Endothelial cell of umbilical vein (primary cell): ENCODE results near the gene ANO4. TPM values are rescaled to one million over a fixed set of nuclear protein-coding genes. Genes with fewer than 3 reads are reported as not detected.

Source experiments
- BruUV-seq: library from RNA; stranded (reverse); fragments of 400-500 nt; replicated peaks from 2 replicates; lab custom pipeline; 2021; lab: Mats Ljungman, UMichigan
- CTCF ChIA-PET: fragments of 300-600, 350-600 bp; sonication (Branson Sonifier 250); formaldehyde crosslinking; loops from one replicate; lab custom pipeline; 2021; ENCODE audit warnings: antibody characterized with exemption, inconsistent platforms; lab: Charles Lee
- POLR2A ChIA-PET: fragments of 300-600, 350-600 bp; sonication (Branson Sonifier 250); formaldehyde crosslinking; loops from one replicate; lab custom pipeline; 2021; ENCODE audit warnings: antibody characterized with exemption, inconsistent platforms; lab: Charles Lee
- DNase-seq: peaks from one replicate; pipeline ENCODE4 v3.0.0-alpha.2; 2011; ENCODE audit warnings: low read depth, low spot score
- FAIRE-seq: peaks from 2 replicates; lab custom pipeline; 2011; peaks lifted over from hg19 to GRCh38; lab: Jason Lieb, UNC
- H2AFZ ChIP-seq: 2 replicates; pipeline ENCODE4 v1.6.0; 2012; ENCODE audit warnings: low read depth, low read length, control low read depth, inconsistent platforms
- H3K27ac ChIP-seq: 2 replicates; pipeline ENCODE4 v1.5.1; 2011; ENCODE audit warnings: low read depth, mild to moderate bottlenecking, control low read depth, low read length, moderate library complexity; ENCODE audit not compliant: insufficient read depth
- H3K27me3 ChIP-seq, 2 experiments: 2 replicates each; pipeline versions ENCODE4 v1.6.0 to v1.6.1; 2011; ENCODE audit warnings: low read length in 2 of 2, mixed read lengths in 1 of 2; ENCODE audit not compliant: control insufficient read depth in 2 of 2, insufficient read depth in 2 of 2
- H3K36me3 ChIP-seq, 2 experiments: 2 replicates in 1 of 2; 3 replicates in 1 of 2; pipeline ENCODE4 v1.5.1; 2011; ENCODE audit warnings: low read length in 2 of 2, mild to moderate bottlenecking in 1 of 2, moderate library complexity in 1 of 2; ENCODE audit not compliant: control insufficient read depth in 2 of 2, insufficient read depth in 2 of 2; ENCODE audit errors: extremely low read depth in 1 of 2
- H3K4me1 ChIP-seq: 3 replicates; pipeline ENCODE4 v1.5.1; 2011; ENCODE audit warnings: mild to moderate bottlenecking, low read length; ENCODE audit not compliant: control insufficient read depth, insufficient read depth; ENCODE audit errors: extremely low read depth
- H3K4me2 ChIP-seq: 2 replicates; pipeline ENCODE4 v1.6.1; 2011; ENCODE audit warnings: low read length, control low read depth, mixed read lengths; ENCODE audit not compliant: insufficient read depth
- H3K4me3 ChIP-seq, 3 experiments: fragments of 200-600 bp in 1 of 3; sonication (generic), shearing (Covaris generic) in 1 of 3; replicated peaks in 1 of 3; 2 replicates each; pipeline ENCODE4 v1.5.1; 2011 to 2016; ENCODE audit warnings: control low read depth in 3 of 3, low read length in 3 of 3, mild to moderate bottlenecking in 2 of 3, inconsistent platforms in 1 of 3, low read depth in 1 of 3, moderate library complexity in 1 of 3; ENCODE audit not compliant: insufficient read depth in 1 of 3
- H3K79me2 ChIP-seq: 2 replicates; pipeline ENCODE4 v1.6.0; 2012; ENCODE audit warnings: low read length, inconsistent platforms; ENCODE audit not compliant: control insufficient read depth, insufficient read depth
- H3K9ac ChIP-seq: replicated peaks from 2 replicates; pipeline ENCODE3; 2011; ENCODE audit warnings: low read length, control low read depth; ENCODE audit not compliant: insufficient read depth; ENCODE audit errors: extremely low read depth
- H3K9me1 ChIP-seq: replicated peaks from 3 replicates; pipeline ENCODE4 v1.6.0; 2011; ENCODE audit warnings: mild to moderate bottlenecking, low read length; ENCODE audit not compliant: control insufficient read depth, insufficient read depth; ENCODE audit errors: extremely low read depth
- H3K9me3 ChIP-seq: replicated peaks from 2 replicates; pipeline ENCODE4 v1.5.1; 2012; ENCODE audit warnings: low read length, inconsistent platforms; ENCODE audit not compliant: control insufficient read depth, insufficient read depth
- H4K20me1 ChIP-seq: replicated peaks from 2 replicates; pipeline ENCODE3; 2011; ENCODE audit warnings: mild to moderate bottlenecking, low read length; ENCODE audit not compliant: control insufficient read depth, insufficient read depth; ENCODE audit errors: extremely low read depth
- EZH2 ChIP-seq: IDR thresholded peaks from 2 replicates; pipeline ENCODE4 v1.6.1; 2012; ENCODE audit warnings: borderline replicate concordance, low read depth, mild to moderate bottlenecking, moderate library complexity, low read length, inconsistent platforms; ENCODE audit not compliant: severe bottlenecking
- FOS ChIP-seq: IDR thresholded peaks from 2 replicates; pipeline ENCODE4 v1.6.1; 2011; ENCODE audit warnings: mild to moderate bottlenecking, low read length, moderate library complexity, borderline replicate concordance; ENCODE audit not compliant: insufficient read depth
- GATA2 ChIP-seq: IDR thresholded peaks from 2 replicates; pipeline ENCODE4 v1.7.0; 2011; ENCODE audit warnings: low read depth, mild to moderate bottlenecking, moderate library complexity, mixed read lengths, low read length; ENCODE audit not compliant: insufficient read length, insufficient read depth
- JUN ChIP-seq: IDR thresholded peaks from 2 replicates; pipeline ENCODE4 v1.6.1; 2011; ENCODE audit warnings: borderline replicate concordance, low read depth; ENCODE audit not compliant: insufficient read length, insufficient read depth
- MYC ChIP-seq: IDR thresholded peaks from one replicate; pipeline ENCODE4 v1.6.1; 2011; ENCODE audit warnings: mild to moderate bottlenecking, low read depth, low read length
- POLR2A ChIP-seq: IDR thresholded peaks from 2 replicates; pipeline ENCODE4 v1.6.1; 2012; ENCODE audit warnings: low read depth, mild to moderate bottlenecking, control low read depth, low read length
- POLR2AphosphoS5 ChIP-seq: IDR thresholded peaks from 2 replicates; pipeline ENCODE4 v1.6.1; 2012; ENCODE audit warnings: low read depth, mild to moderate bottlenecking, control low read depth, low read length, moderate library complexity; ENCODE audit not compliant: insufficient read depth
- dilution Hi-C: fragments of 300-500 bp; cut with MboI; formaldehyde crosslinking; loops from one replicate; pipeline ENCODE4 v1.15.0; 2019; ENCODE audit warnings: low sequenced_read_pairs; ENCODE audit not compliant: extremely low pct_ligation_motif_present
- intact Hi-C: fragments of 100-400 bp; cut with micrococcal nuclease; formaldehyde crosslinking; loops from one replicate; pipeline ENCODE4 v1.10.0; 2022
- polyA plus RNA-seq, 4 experiments: library from polyadenylated mRNA; depleted of rRNA in 3 of 4; stranded (reverse) in 3 of 4; unstranded in 1 of 4; fragments of >200 nt; gene quantifications; 2 replicates each; pipeline versions ENCODE4 v1.2.1 to v1.2.3, GENCODE V29; 2011 to 2012; ENCODE audit warnings: missing spikeins in 1 of 4
- total RNA-seq: library from RNA; stranded (reverse); gene quantifications from 2 replicates; pipeline ENCODE4 v1.2.3, GENCODE V29; 2021
- TF ChIP-seq, protein P1 (sequence below), 2 donors: IDR thresholded peaks; 1 replicate in 1 of 2; 2 replicates in 1 of 2; pipeline ENCODE4 v1.5.1; 2011; ENCODE audit warnings: low read length in 2 of 2, mild to moderate bottlenecking in 2 of 2, moderate library complexity in 2 of 2, control low read depth in 1 of 2, inconsistent platforms in 1 of 2, low read depth in 1 of 2; ENCODE audit not compliant: insufficient read depth in 1 of 2; ENCODE audit errors: extremely low read depth in 1 of 2
- TF ChIP-seq, protein P2 (sequence below): IDR thresholded peaks from 2 replicates; pipeline ENCODE4 v1.6.1; 2011; ENCODE audit not compliant: insufficient read depth, insufficient read length

ANO4 gene
- total and polyA plus RNA-seq, 2 donors (not counting 3 experiments of a cell fraction or from before 2014, with no cell fraction given), result 0.25 TPM; not detected in 1

DNA sequence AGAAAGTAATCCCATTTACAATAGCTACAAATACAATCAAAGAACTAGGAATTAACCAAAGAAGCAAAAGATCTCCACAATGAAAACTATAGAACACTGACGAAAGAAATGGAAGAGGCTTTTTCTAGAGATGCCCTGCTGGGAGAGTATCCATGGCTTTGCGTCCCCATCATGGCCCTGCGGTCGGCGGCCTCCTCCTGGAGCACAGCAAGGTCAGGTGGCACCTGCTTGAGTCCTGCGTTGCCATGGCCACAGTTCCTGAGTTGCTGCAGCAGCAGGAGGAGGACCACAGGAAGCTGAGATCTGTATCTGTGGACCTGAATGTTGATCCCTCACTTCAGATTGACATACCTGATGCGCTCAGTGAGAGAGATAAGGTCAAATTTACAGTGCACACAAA, 271.9 kb downstream of the ANO4 start:
- CTCF ChIA-PET, result no interaction called here

More for the DNA sequence above, 271.9 kb downstream of the ANO4 start:
- no peak for TF ChIP-seq FOS
- no peak for TF ChIP-seq JUN
- TF ChIP-seq, protein P1, sequence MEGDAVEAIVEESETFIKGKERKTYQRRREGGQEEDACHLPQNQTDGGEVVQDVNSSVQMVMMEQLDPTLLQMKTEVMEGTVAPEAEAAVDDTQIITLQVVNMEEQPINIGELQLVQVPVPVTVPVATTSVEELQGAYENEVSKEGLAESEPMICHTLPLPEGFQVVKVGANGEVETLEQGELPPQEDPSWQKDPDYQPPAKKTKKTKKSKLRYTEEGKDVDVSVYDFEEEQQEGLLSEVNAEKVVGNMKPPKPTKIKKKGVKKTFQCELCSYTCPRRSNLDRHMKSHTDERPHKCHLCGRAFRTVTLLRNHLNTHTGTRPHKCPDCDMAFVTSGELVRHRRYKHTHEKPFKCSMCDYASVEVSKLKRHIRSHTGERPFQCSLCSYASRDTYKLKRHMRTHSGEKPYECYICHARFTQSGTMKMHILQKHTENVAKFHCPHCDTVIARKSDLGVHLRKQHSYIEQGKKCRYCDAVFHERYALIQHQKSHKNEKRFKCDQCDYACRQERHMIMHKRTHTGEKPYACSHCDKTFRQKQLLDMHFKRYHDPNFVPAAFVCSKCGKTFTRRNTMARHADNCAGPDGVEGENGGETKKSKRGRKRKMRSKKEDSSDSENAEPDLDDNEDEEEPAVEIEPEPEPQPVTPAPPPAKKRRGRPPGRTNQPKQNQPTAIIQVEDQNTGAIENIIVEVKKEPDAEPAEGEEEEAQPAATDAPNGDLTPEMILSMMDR (IDR thresholded peaks at IDR 0.05; ENCODE audit: extremely low read depth in 1 of 2, insufficient read depth in 1 of 2, low read depth in 1 of 2, low read length in 2 of 2), result no peak
- no peak for TF ChIP-seq POLR2A
- TF ChIP-seq, protein P2, sequence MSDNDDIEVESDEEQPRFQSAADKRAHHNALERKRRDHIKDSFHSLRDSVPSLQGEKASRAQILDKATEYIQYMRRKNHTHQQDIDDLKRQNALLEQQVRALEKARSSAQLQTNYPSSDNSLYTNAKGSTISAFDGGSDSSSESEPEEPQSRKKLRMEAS, result no peak
- TF ChIP-seq MYC, result no peak
- no peak for TF ChIP-seq POLR2AphosphoS5
- TF ChIP-seq EZH2, result no peak
- no peak for TF ChIP-seq GATA2
- H3K36me3 ChIP-seq, result no peaks in the 10 kb centered on the region
- dilution Hi-C loops, result no loop called here
- no peak overlapping the region for H3K27ac ChIP-seq
- H3K4me2 ChIP-seq, result no peak overlapping the region
- no TSS peak for BruUV-seq
- no peak overlapping the region for H2AFZ ChIP-seq
- no peaks in the 10 kb centered on the region for H4K20me1 ChIP-seq
- H3K4me1 ChIP-seq, result no peaks in the 10 kb centered on the region
- H3K9me1 ChIP-seq, result no peaks in the 10 kb centered on the region
- H3K4me3 ChIP-seq, result no peak overlapping the region
- no peaks in the 10 kb centered on the region for H3K79me2 ChIP-seq
- no peaks in the 10 kb centered on the region for H3K9me3 ChIP-seq
- no peaks in the 10 kb centered on the region for H3K27me3 ChIP-seq
- POLR2A ChIA-PET, result no interaction called here
- DNase-seq (no peak), FAIRE-seq (no peak)
- H3K9ac ChIP-seq, result no peak overlapping the region
- intact Hi-C loops, result no loop called here
